Activated T-helper 1 cell treated with Interleukin-2 at 50 U/mL for 16 hours (primary cell): Measurements from ENCODE around the gene TAT.
"Not testable (repeated sequence)": the region's sequence is repeated elsewhere in the genome, so short reads cannot be mapped to it uniquely, and the experiment has no call there.

ENCODE experiments used
- DNase-seq: peaks from one replicate; pipeline ENCODE4 v3.0.0-alpha.2; 2020; ENCODE audit warnings: low read depth

TAT gene

GRCh38 chr16:71584543-71585317 lies 7.8 kb upstream of the TAT start:
- DNase-seq = no peak

DNA sequence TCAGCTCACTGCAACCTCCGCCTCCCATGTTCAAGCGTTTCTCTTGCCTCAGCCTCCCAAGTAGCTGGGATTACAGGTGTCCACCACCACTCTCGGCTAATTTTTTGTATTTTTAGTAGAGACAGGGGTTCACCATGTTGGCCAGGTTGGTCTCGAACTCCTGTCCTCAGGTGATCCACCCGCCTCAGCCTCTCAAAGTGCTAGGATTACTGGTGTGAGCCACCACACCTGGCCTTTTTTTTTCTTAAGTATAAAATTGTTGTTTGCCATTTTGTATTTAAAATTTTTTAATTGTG lies 5.6 kb upstream of the TAT start:
- not testable (repeated sequence) for DNase-seq

- DNase-seq = no peak
Observed at GRCh38 chr16:71574702-71575101, 2.2 kb downstream of the TAT start.

- DNase-seq = no peak
Observed at GRCh38 chr16:71573387-71574094, 3.4 kb downstream of the TAT start.

DNA sequence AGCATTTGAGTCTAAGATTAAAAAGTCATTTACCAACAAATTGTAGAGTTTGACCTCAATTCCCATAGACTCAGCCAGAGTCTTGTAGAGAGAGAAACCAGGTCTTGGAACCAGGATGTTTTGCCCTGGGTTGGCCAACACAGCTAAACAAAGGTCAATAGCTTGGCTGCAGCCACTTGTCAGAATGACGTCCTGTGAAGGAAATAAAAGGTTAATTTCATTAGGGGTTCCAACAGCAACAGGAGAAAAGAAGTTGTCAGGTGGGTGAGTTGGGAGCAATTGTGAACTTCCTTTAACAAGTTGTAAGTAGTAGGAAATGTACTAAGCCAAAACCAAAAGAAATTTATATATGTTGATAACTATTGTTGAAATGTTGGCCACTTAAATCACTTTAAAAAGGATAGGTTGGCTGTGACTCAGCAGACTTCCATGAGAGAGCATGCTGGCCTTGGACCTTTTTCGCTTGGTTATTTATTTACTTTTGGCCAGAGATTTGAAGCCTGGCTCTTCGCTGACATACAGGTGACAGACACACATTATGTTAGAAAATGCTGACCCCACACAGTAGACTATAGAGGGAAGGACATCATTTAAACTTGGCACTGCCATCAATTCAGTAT lies 4.3 kb downstream of the TAT start:
- DNase-seq = no peak

DNA sequence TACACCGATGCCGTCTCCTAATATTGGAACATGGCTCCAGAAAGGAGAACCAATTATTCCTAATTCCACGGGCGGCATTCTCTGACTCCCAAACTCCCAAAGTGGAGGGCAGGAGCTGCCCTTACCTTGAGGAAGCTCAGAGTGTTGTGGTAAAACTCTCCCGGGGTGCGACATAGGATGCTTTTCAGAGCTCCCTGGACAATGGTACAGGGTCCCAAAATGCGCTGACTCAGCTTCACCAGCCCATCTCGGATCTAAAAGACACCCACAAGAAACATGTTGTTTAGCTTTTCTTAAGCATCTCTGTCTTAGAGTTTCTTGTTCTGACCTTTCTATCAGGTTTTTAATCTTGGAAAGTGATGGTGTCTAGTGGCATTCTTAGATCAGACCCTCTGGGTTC lies 6.7 kb downstream of the TAT start:
- DNase-seq = no peak

GRCh38 chr16:71569621-71570020 lies 7.3 kb downstream of the TAT start:
- DNase-seq = no peak

GRCh38 chr16:71568551-71568950 lies 8.3 kb downstream of the TAT start:
- DNase-seq = no peak

- DNase-seq = no peak
Observed at GRCh38 chr16:71567931-71568330, 9.0 kb downstream of the TAT start.

GRCh38 chr16:71565812-71566700 lies 10.8 kb downstream of the TAT start:
- DNase-seq = no peak

GRCh38 chr16:71564335-71564967 lies 12.4 kb downstream of the TAT start:
- no peak for DNase-seq

DNA sequence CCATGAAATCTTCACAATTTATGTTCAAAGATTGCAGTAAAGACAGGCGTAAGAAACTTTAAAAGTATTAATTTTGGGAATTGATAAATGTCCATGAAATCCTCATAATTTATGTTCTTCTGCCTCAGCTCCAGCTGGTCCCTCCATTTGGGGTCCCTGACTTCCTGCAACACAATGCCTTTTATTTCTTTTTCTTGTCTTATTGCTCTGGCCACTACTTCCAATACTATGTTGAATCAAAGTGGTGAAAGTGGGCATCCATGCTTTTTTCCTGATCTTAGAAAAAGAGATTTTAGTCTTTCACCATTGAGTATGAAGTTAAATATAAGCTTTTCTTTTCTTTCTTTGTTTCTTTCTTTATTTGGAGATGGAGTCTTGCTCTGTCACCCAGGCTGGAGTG lies 14.3 kb downstream of the TAT start:
- no peak for DNase-seq

GRCh38 chr16:71561886-71562285 lies 15.0 kb downstream of the TAT start:
- not testable (repeated sequence) for DNase-seq

- DNase-seq = no peak
Observed at GRCh38 chr16:71559855-71560254, 17.0 kb downstream of the TAT start.

DNA sequence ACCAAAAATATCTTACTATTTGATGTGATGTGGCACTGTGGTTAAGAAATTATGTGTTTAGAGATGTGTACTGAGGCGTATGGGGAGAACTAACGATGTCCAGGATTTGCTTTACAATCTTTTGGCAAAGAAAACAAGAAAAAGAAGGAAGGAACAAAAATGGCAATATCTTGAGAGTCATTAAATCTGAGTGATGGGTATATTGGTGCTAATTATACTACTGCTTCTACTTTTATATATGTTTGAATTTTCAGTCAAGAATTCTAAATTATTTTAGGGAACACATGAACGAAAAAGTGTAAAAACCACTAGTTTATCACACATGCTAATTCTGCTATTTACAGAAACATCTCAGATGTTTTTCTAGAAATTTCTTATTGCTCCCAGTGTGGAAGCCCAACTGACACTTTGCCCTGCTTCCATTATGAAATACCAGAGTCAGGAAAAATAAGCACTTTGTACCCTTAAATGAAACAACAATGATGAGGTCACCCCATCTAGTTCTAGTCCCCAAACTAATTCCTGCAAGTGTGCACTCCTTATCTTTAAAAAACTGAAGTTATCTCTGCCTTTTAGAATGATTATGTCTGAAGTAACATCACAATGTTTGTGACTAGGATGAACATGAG lies 18.8 kb downstream of the TAT start:
- DNase-seq = no peak

DNA sequence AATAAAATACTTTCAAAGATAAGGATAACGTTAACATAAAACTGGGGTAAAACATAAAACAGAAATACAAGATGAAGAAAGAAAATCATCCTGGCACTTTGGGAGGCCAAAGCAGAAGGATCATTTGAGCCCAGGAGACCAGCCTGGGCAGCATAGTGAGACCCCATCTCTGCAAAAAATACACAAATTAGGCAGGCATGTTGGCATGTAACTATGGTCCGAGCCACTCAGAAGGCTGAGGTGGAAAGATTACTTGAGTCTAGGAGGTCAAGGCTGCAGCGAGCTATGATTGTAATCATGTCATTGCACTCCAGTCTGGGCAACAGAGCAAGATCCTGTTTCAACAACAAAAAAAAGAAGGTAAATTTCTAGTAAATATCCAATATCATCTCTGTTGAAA lies 19.6 kb downstream of the TAT start:
- no peak for DNase-seq

DNA sequence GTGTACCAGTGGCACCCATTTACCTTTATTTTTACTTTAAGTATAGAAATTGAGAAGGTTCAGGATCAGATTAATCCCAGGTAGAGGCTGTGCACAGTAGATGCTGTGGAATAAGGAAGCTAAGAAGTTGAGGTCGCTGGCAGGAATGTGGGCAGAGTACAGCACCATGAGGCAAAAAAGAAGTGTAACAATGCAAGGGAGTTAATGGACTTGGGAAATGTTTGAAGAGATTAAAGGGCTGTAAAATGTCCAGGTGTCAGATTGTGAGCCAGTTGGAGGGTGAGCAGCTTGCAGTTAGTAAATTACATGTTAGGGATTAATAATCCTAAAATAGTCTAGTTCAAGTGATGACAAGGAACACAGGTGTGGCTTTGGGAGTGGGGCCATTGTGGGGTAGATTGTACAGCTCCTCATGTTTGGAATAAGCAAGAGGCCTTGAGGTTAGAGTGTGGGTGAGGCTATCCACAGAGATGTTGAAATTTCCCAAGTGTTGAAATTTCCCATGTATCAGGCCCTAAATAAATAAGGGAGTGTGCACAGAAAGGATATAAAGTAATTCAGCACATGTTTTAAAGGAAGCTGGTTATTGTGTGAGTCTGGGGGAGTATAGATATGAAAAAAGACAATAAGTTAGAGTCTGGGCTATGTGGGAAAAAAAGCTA lies 21.5 kb downstream of the TAT start:
- no peak for DNase-seq

DNA sequence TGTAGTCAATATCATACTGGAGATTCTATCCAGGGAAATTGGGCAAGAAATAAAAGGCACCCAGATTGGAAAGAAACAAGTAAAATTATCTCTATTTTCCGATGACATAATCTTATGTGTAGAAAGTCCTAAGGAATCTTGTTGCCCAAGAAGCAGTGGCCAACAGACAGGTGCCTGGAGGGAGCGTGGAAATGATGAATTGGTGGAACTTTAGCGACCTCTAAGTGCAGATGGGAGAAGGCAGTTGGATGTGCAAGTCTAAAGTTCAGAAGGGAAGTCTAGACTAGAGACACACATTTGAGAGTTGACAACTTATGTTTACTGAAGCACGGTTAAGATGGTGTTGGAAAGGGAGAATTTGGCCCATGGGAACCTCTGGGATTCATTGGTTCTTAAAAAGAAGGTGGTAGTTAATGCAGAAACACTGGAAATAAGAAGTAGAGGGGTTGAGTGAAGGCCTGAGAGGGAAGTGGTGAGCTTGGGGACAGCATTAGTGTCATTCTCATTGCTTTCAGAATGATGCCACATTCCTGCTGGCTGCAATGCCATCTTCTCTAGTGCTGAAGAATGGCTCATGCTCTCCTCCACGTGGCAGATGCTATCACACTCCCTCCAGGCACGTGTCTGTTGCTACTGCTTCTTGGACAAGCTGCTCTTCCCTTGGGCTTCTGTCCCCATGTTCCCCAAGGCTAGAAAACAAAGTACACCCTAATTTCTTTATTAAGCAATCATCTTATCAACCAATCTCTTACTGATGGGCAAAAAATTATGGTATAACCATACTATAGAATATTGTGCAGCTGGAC lies 24.0 kb downstream of the TAT start:
- DNase-seq = no peak

GRCh38 chr16:71547168-71547567 lies 29.7 kb downstream of the TAT start:
- no peak for DNase-seq

- peak; percentile 17 for DNase-seq
Observed at GRCh38 chr16:71542377-71542776, 34.5 kb downstream of the TAT start.
